ENCODE results near the gene VPS16. TPM values are rescaled to one million over a fixed set of nuclear protein-coding genes. Genes with fewer than 3 reads are reported as not detected.

Gene VPS16
- total and polyA plus RNA-seq, 2 of the 8 experiments (the other 6 are each of a cell fraction or from before 2014, with no cell fraction given) = 23.8 to 25.9 TPM

- Histone ChIP-seq H3K14ac (ENCODE audit: insufficient read length) (no peak overlapping the region), H3K9me3 (ENCODE audit: insufficient read depth in 2 of 2, low read depth in 1 of 2, low read length in 1 of 2) (no peaks in the 10 kb centered on the region), H2BK5ac (ENCODE audit: low read depth, low read length) (no peak overlapping the region), H2BK15ac (ENCODE audit: low read length) (no peak overlapping the region), H3K4ac (replicated peaks; ENCODE audit: insufficient read length, low read depth, low read length) (no peak overlapping the region), H2BK120ac (replicated peaks; ENCODE audit: low read depth, low read length) (no peak overlapping the region), H3K27me3 (replicated peaks in 1 of 4; ENCODE audit: control insufficient read depth in 3 of 4, extremely low read depth in 1 of 4, insufficient read depth in 3 of 4, low read length in 3 of 4) (no peaks in the 10 kb centered on the region), H3K4me1 (replicated peaks in 1 of 4; ENCODE audit: control insufficient read depth in 3 of 4, insufficient read depth in 4 of 4, low read length in 3 of 4) (no peaks in the 10 kb centered on the region), H3K23me2 (ENCODE audit: low read depth, low read length) (peaks cover 2% of the 10 kb centered on the region; the same call in 1 of the 2 replicates), H4K91ac (replicated peaks; ENCODE audit: insufficient read length, low read length) (no peak overlapping the region), H3K56ac (replicated peaks; ENCODE audit: insufficient read length, low read depth, low read length) (no peak overlapping the region), H3K79me1 (ENCODE audit: low read depth, low read length) (peaks cover 10% of the 10 kb centered on the region), H3K27ac (ENCODE audit: low read depth, low read length) (no peak overlapping the region), H2BK12ac (ENCODE audit: low read depth, low read length) (no peak overlapping the region), H2BK20ac (ENCODE audit: low read length) (no peak overlapping the region), H4K8ac (ENCODE audit: extremely low read depth, insufficient read depth, low read length) (no peak overlapping the region), H3K4me2 (ENCODE audit: insufficient read depth in 1 of 2, low read depth in 2 of 2, low read length in 2 of 2) (no peak overlapping the region), H3K23ac (ENCODE audit: insufficient read length) (no peak overlapping the region), H4K5ac (ENCODE audit: insufficient read length, low read depth, low read length) (no peak overlapping the region), H3K4me3 (ENCODE audit: extremely low read depth in 1 of 4, insufficient read depth in 2 of 4, low read depth in 3 of 4, low read length in 4 of 4) (no peak overlapping the region), H3K36me3 (ENCODE audit: control insufficient read depth in 2 of 4, insufficient read depth in 4 of 4, low read length in 3 of 4) (no peaks in the 10 kb centered on the region), H2AFZ (ENCODE audit: low read length) (no peak overlapping the region), H3K18ac (ENCODE audit: extremely low read depth, low read length) (no peak overlapping the region), H3K79me2 (ENCODE audit: control insufficient read depth in 1 of 2, insufficient read depth in 2 of 2, low read length in 2 of 2) (peaks cover 5 to 85% of the 10 kb centered on the region in 2 experiments), H4K20me1 (replicated peaks in 1 of 2; ENCODE audit: control insufficient read depth in 1 of 2, insufficient read depth in 2 of 2, low read length in 2 of 2) (peaks cover 3 to 5% of the 10 kb centered on the region in 2 experiments), H2AK5ac (ENCODE audit: low read depth, low read length) (no peak overlapping the region), H3K9ac (replicated peaks in 1 of 4; ENCODE audit: extremely low read depth in 1 of 4, low read depth in 3 of 4, low read length in 3 of 4) (no peak overlapping the region)
- FAIRE-seq = no peak
- CTCF ChIA-PET (ENCODE audit: partially characterized antibody) = interaction anchor here (1.0 kb wide), 1 partner anchor 25 kb away, joined by 3 read pairs; no protein-coding TSS in a partner anchor
- POLR2A ChIA-PET (ENCODE audit: partially characterized antibody) = no interaction called here
- no peak for DNase-seq (ENCODE audit: low read depth in 1 of 2, low spot score in 2 of 2)
- WGBS, 2 experiments (ENCODE audit: extremely low coverage in 1 of 2, insufficient coverage in 1 of 2, insufficient read length in 1 of 2, insufficient replicate concordance in 2 of 2, low coverage in 1 of 2, low lambda C conversion rate in 2 of 2, missing lambda C conversion rate in 1 of 2) = 80% methylated on average over 2 of the region's 2 CpGs; no CpG with 5 or more reads in 1 of the 2 experiments
- no peak for TF ChIP-seq KDM1A (IDR thresholded peaks at IDR 0.05; ENCODE audit: borderline replicate concordance, low read length)
- TF ChIP-seq SUZ12 (IDR thresholded peaks at IDR 0.05; ENCODE audit: low read length) = no peak
- TF ChIP-seq TAF1 (IDR thresholded peaks at IDR 0.05; ENCODE audit: low read depth, low read length) = no peak
- TF ChIP-seq CBX8 (IDR thresholded peaks at IDR 0.05; ENCODE audit: borderline replicate concordance, low read depth, low read length) = no peak
- TF ChIP-seq RXRA (IDR thresholded peaks at IDR 0.05; ENCODE audit: insufficient read depth, low read depth, low read length) = no peak
- TF ChIP-seq KDM4A (IDR thresholded peaks at IDR 0.05; ENCODE audit: low read depth, low read length, severe bottlenecking) = no peak
- TF ChIP-seq TBP (IDR thresholded peaks at IDR 0.05; ENCODE audit: low read depth, low read length) = no peak
- TF ChIP-seq HDAC6 (IDR thresholded peaks at IDR 0.05; ENCODE audit: low read depth, low read length) = no peak
These were observed 50.2 kb downstream of the VPS16 start for GRCh38 chr20:2890742-2891141.
